Lower leg skin (tissue), 4 donors: ENCODE measurements around the gene SEC61G. TPM values are rescaled to one million over a fixed set of nuclear protein-coding genes. Genes with fewer than 3 reads are reported as not detected.

Experiments
- DNase-seq, 2 donors: peaks; one replicate each; pipeline ENCODE4 v3.0.0-alpha.2; 2019; ENCODE audit warnings: low spot score in 2 of 2
- H3K4me3 ChIP-seq: fragments of 200-600 bp; sonication (generic); 2 replicates; pipeline ENCODE4 v1.5.1; 2017; ENCODE audit warnings: mild to moderate bottlenecking, low read depth; ENCODE audit not compliant: poor library complexity, severe bottlenecking
- POLR2A ChIP-seq, 2 donors: fragments of 450-650 bp; IDR thresholded peaks; one replicate each; pipeline ENCODE4 v1.6.1; 2016 to 2017; ENCODE audit warnings: antibody characterized with exemption in 2 of 2, mild to moderate bottlenecking in 1 of 2, moderate library complexity in 1 of 2
- WGBS, 2 donors: methylation state at CpG; one replicate each; pipeline ENCODE4 v1.1.5; 2018; 5-methylcytosine and 5-hydroxymethylcytosine counted together
- intact Hi-C: fragments of 100-400 bp; cut with DNase I; formaldehyde crosslinking; loops from one replicate; pipeline ENCODE4 v1.15.0; 2023; ENCODE audit warnings: low total_unique reads
- total RNA-seq, 4 donors: library from RNA; depleted of rRNA; stranded (reverse); fragments of >200 nt; gene quantifications; one replicate each; pipeline ENCODE4 v1.1.0, GENCODE V29; 2016
- TF ChIP-seq, protein P1 (sequence below), 3 donors: fragments of 450-650 bp; IDR thresholded peaks; one replicate each; pipeline ENCODE4 v1.5.1; 2016; ENCODE audit warnings: antibody characterized with exemption in 3 of 3, mild to moderate bottlenecking in 3 of 3, moderate library complexity in 2 of 3

SEC61G gene
- total RNA-seq, 4 donors from 2014 or later: 106 to 286 (median 118) TPM

GRCh38 chr7:54778166-54778565 is 19.2 kb upstream of the SEC61G start:
- intact Hi-C loops: no loop called here
- DNase-seq: no peak
- 82 to 87% methylated on average over 9 of the region's 9 CpGs for WGBS, 2 donors

GRCh38 chr7:54774785-54775740 is 16.1 kb upstream of the SEC61G start:
- no peak overlapping the region for H3K4me3 ChIP-seq
- intact Hi-C loops: loop anchor here (5.0 kb wide), 1 partner anchor 477 kb away; no protein-coding TSS in a partner anchor
- DNase-seq: no peak
- WGBS, 2 donors: 91 to 92% methylated on average over 18 of the region's 18 CpGs
- TF ChIP-seq, protein P1, sequence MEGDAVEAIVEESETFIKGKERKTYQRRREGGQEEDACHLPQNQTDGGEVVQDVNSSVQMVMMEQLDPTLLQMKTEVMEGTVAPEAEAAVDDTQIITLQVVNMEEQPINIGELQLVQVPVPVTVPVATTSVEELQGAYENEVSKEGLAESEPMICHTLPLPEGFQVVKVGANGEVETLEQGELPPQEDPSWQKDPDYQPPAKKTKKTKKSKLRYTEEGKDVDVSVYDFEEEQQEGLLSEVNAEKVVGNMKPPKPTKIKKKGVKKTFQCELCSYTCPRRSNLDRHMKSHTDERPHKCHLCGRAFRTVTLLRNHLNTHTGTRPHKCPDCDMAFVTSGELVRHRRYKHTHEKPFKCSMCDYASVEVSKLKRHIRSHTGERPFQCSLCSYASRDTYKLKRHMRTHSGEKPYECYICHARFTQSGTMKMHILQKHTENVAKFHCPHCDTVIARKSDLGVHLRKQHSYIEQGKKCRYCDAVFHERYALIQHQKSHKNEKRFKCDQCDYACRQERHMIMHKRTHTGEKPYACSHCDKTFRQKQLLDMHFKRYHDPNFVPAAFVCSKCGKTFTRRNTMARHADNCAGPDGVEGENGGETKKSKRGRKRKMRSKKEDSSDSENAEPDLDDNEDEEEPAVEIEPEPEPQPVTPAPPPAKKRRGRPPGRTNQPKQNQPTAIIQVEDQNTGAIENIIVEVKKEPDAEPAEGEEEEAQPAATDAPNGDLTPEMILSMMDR (IDR thresholded peaks at IDR 0.05): no peak
- no peak for TF ChIP-seq POLR2A (IDR thresholded peaks at IDR 0.05)

More at GRCh38 chr7:54778166-54778565, 19.2 kb upstream of the SEC61G start:
- H3K4me3 ChIP-seq: no peak overlapping the region
- TF ChIP-seq, protein P1 (IDR thresholded peaks at IDR 0.05): no peak
- TF ChIP-seq POLR2A (IDR thresholded peaks at IDR 0.05): no peak

DNA sequence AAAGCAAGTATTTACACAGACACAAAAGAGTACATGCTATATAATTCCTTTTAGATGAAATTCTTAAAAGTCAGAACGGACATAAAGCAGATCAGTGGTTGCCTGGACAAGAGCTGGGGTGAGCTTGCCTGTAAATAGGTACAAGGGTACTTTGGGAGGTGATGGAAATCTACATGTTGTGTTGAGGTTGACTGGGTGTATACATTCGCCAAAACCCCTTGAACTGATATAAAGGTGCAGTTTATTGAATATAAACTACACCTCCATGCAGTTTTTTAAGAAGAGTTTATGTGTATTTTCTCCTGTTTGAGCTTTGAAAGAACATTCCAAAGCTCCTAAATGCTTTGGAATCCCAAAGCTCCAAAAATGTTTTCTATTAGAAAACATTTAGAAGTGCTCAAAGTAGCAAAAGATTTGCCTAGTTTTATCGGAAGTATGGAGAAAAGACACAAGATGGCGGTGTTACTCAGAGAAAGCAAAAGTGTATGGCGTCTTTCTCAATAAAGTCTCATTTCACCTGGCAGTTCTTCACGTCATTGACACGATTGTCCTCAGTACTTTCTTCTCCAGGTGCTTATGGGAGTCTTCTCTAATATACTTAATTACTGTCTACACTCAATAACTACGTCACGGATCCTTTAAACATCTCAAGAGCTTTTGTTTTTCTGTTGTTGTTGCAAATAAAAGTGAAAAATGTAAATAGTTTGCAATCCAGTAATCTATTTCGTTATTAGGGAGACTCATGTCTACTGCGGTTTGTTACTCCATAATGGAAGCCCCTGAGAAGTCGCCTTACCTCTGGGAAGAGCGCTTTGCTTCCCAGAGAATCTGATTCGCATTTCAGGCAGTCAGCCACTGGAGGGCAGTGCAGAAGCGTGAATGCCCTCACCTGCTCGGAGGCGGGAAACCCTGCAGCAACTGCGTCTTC is 14.7 kb upstream of the SEC61G start:
- TF ChIP-seq, protein P1 (IDR thresholded peaks at IDR 0.05): peak in 1 of 3 donors; percentile 44
- TF ChIP-seq POLR2A (IDR thresholded peaks at IDR 0.05): no peak
- H3K4me3 ChIP-seq: no peak overlapping the region
- DNase-seq: peak; percentile 79 to 96
- intact Hi-C loops: loop anchor here (5.0 kb wide), 1 partner anchor 479 kb away; no protein-coding TSS in a partner anchor
- WGBS, 2 donors: 15 to 16% methylated on average over 18 of the region's 18 CpGs

- intact Hi-C loops: no loop called here
- DNase-seq: no peak
- TF ChIP-seq, protein P1 (IDR thresholded peaks at IDR 0.05): no peak
- no peak for TF ChIP-seq POLR2A (IDR thresholded peaks at IDR 0.05)
- no peak overlapping the region for H3K4me3 ChIP-seq
- 92 to 93% methylated on average over 2 of the region's 2 CpGs for WGBS, 2 donors
Measured at GRCh38 chr7:54769203-54769602, 10.2 kb upstream of the SEC61G start.

DNA sequence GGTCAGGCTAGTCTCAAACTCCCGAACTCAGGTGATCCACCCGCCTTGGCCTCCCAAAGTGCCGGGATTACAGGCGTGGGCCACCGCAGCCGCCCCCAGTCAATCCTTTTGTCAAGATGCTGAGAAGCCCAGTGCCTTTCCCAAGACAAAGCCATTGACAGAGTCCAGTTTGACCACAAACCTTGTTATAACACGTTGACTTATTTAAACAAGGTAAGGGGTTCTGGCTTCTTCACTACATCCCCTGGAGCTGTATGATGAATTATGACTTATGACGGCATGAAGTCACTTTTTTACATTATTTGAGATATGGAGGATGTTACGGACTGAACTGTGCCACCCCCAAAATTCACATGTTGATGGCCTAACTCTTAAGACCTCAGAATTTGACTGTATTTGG is 5.8 kb upstream of the SEC61G start:
- intact Hi-C loops: no loop called here
- no peak for DNase-seq
- H3K4me3 ChIP-seq: no peak overlapping the region
- TF ChIP-seq, protein P1 (IDR thresholded peaks at IDR 0.05): no peak
- TF ChIP-seq POLR2A (IDR thresholded peaks at IDR 0.05): no peak
- WGBS, 2 donors: 84 to 89% methylated on average over 9 of the region's 9 CpGs
